ENCODE results near the gene PRMT9. TPM values are rescaled to one million over a fixed set of nuclear protein-coding genes. Genes with fewer than 3 reads are reported as not detected.
A peak's percentile ranks its signal among the peaks of the same experiment; 100 is the strongest.

Gene PRMT9
- total RNA-seq, 1 donor from 2014 or later = 7.2 TPM

DNA sequence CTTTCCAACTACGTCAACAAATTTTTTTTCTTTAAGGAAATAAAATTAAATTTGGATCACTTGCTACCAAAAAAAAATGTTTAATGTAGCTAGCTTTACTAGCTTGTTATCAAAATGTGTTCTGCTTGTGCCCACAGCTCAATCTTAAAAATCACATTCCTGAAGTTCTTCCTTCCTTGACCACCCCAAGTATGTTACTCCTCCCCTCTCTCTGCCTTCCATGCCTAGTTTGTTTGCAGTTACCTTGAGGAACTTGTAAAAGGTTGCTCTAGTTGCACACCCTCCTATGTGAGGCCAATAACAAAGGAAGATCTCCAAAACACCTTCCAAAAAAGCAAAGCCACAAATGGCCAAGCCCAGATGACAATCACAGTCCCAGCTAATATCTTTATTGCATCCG, 86.4 kb downstream of the PRMT9 start:
- no peaks in the 10 kb centered on the region for H3K36me3 ChIP-seq (ENCODE audit: control insufficient read depth, insufficient read depth, low read length)
- no peak overlapping the region for H3K4me3 ChIP-seq (ENCODE audit: low read depth, low read length)
- TF ChIP-seq, protein P1, sequence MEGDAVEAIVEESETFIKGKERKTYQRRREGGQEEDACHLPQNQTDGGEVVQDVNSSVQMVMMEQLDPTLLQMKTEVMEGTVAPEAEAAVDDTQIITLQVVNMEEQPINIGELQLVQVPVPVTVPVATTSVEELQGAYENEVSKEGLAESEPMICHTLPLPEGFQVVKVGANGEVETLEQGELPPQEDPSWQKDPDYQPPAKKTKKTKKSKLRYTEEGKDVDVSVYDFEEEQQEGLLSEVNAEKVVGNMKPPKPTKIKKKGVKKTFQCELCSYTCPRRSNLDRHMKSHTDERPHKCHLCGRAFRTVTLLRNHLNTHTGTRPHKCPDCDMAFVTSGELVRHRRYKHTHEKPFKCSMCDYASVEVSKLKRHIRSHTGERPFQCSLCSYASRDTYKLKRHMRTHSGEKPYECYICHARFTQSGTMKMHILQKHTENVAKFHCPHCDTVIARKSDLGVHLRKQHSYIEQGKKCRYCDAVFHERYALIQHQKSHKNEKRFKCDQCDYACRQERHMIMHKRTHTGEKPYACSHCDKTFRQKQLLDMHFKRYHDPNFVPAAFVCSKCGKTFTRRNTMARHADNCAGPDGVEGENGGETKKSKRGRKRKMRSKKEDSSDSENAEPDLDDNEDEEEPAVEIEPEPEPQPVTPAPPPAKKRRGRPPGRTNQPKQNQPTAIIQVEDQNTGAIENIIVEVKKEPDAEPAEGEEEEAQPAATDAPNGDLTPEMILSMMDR (IDR thresholded peaks at IDR 0.05; ENCODE audit: insufficient read depth, low read length, poor library complexity, severe bottlenecking) = no peak
- no peak for DNase-seq (ENCODE audit: low read depth)
- H3K27me3 ChIP-seq (ENCODE audit: control insufficient read depth, insufficient read depth, low read length) = no peaks in the 10 kb centered on the region

DNA sequence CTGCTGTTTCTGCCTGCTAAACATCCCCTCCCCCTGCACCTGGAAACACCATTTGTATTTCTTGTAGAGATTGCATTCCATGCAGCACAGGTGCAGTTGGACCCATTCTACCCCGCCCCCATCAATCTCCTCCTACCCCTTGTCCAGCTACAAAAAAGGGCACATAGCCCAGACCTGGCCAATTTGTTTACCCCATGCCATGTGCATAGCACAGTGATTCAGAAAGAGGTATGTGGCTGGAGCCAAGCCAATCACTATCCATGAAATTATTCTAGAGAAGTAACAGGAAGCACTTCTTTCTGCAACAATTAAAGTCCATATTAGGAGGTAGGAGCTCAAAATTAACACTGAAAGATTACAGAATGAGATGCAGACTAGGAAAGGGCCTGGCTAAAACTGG, 87.0 kb downstream of the PRMT9 start:
- TF ChIP-seq, protein P1 (IDR thresholded peaks at IDR 0.05; ENCODE audit: insufficient read depth, low read length, poor library complexity, severe bottlenecking) = no peak
- Histone ChIP-seq H3K4me3 (ENCODE audit: low read depth, low read length) (no peak overlapping the region), H3K36me3 (ENCODE audit: control insufficient read depth, insufficient read depth, low read length) (no peaks in the 10 kb centered on the region), H3K27me3 (ENCODE audit: control insufficient read depth, insufficient read depth, low read length) (no peaks in the 10 kb centered on the region)
- peak; percentile 82 for DNase-seq (ENCODE audit: low read depth)

DNA sequence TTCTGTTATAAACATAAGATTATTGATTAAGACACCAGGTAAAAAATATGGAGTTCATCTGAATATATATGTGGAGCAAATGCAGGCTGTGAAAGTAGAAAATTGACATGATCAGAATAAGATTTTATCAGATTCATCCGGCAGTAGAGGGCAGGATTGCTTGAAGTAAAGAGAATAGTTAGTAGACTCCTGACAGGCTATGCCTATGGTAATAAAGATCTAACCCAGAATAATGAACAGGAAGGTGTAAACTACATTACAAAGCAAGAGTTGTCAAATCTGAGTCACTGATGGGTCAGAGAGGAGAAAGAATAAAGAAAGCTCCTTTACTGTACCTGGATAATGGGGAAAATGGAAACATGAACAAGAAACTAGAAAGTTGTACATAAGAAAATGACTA, 87.6 kb downstream of the PRMT9 start:
- Histone ChIP-seq H3K4me3 (ENCODE audit: low read depth, low read length) (no peak overlapping the region), H3K36me3 (ENCODE audit: control insufficient read depth, insufficient read depth, low read length) (no peaks in the 10 kb centered on the region), H3K27me3 (ENCODE audit: control insufficient read depth, insufficient read depth, low read length) (no peaks in the 10 kb centered on the region)
- no peak for DNase-seq (ENCODE audit: low read depth)
- TF ChIP-seq, protein P1 (IDR thresholded peaks at IDR 0.05; ENCODE audit: insufficient read depth, low read length, poor library complexity, severe bottlenecking) = peak; percentile 5

DNA sequence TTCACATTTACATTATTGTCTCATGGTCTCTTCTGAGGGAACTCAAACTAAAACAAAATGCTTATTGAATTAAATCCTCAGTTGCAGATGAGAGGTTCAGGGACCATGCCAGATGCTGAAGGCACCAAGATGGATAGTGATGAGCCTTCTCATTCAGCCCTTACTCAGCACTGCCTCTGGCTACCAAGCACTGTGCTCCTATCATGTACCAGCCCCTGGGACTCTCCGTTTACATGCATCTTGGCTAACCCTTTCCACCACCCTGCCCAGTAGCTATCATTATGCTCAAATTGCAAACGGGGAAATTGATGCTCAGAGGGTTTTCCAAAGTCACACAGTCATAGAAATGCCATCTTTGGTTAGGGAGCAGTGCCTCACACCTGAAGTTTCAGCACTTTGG, 89.4 kb downstream of the PRMT9 start:
- DNase-seq (ENCODE audit: low read depth) = no peak
- TF ChIP-seq, protein P1 (IDR thresholded peaks at IDR 0.05; ENCODE audit: insufficient read depth, low read length, poor library complexity, severe bottlenecking) = no peak

DNA sequence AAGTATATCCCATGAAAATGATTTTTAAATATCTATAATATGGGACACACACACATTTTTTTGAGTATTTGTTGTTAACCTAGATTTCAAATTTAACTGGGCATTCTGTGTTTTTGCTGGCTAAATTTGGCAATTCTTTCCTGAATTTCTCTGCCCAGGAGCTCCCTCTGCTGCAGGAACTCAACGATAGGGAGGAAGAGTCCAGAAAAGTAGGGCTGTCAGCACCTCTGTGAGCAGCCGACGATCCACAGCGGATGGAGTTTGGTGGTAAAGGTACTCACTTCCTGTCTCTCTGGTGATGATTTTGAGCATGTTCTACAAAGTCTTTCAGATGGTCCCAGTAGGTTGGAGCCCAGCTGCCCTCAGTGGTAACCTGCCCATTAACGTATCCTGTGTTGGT, 89.9 kb downstream of the PRMT9 start:
- TF ChIP-seq, protein P1 (IDR thresholded peaks at IDR 0.05; ENCODE audit: insufficient read depth, low read length, poor library complexity, severe bottlenecking) = no peak
- no peaks in the 10 kb centered on the region for H3K27me3 ChIP-seq (ENCODE audit: control insufficient read depth, insufficient read depth, low read length)
- H3K4me3 ChIP-seq (ENCODE audit: low read depth, low read length) = no peak overlapping the region
- no peaks in the 10 kb centered on the region for H3K36me3 ChIP-seq (ENCODE audit: control insufficient read depth, insufficient read depth, low read length)
- no peak for DNase-seq (ENCODE audit: low read depth)

More for the DNA sequence above, 89.4 kb downstream of the PRMT9 start:
- Histone ChIP-seq H3K27me3 (ENCODE audit: control insufficient read depth, insufficient read depth, low read length) (no peaks in the 10 kb centered on the region), H3K4me3 (ENCODE audit: low read depth, low read length) (no peak overlapping the region), H3K36me3 (ENCODE audit: control insufficient read depth, insufficient read depth, low read length) (no peaks in the 10 kb centered on the region)

DNA sequence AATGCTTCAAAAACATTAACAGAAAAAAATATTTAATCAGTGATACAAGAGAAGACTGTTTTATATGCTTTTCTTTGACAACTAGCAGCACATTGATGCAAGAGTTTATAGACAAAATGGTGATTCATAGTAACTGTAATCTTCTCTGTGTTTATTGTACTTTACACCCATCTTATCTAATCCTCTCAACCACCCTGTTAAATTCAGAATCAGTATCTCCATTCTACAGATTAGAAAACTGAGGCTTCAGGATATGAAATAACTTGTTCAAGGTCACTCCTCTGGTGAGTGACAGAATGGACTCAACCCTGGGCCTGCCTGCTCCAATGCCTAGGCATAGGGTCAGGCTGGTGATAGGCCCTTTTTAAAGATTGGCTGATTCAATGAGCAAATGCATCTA, 92.9 kb downstream of the PRMT9 start:
- H3K4me3 ChIP-seq (ENCODE audit: low read depth, low read length) = no peak overlapping the region
- DNase-seq (ENCODE audit: low read depth) = no peak

More for the DNA sequence above, 92.9 kb downstream of the PRMT9 start:
- no peaks in the 10 kb centered on the region for H3K36me3 ChIP-seq (ENCODE audit: control insufficient read depth, insufficient read depth, low read length)
- TF ChIP-seq, protein P1 (IDR thresholded peaks at IDR 0.05; ENCODE audit: insufficient read depth, low read length, poor library complexity, severe bottlenecking) = no peak
- no peaks in the 10 kb centered on the region for H3K27me3 ChIP-seq (ENCODE audit: control insufficient read depth, insufficient read depth, low read length)
